NCI-H446 (cell line): Measurements from ENCODE around the gene MAU2.
"Not testable (repeated sequence)": the region's sequence is repeated elsewhere in the genome, so short reads cannot be mapped to it uniquely, and the experiment has no call there.

Source experiments
- DNase-seq, 2 experiments: peaks; one replicate each; lab custom pipeline; 2025; lab: John Stamatoyannopoulos, UW

The MAU2 gene

GRCh38 chr19:19382118-19382517, 61.5 kb downstream of the MAU2 start:
- no peak for DNase-seq

GRCh38 chr19:19384486-19384885, 63.9 kb downstream of the MAU2 start:
- DNase-seq: no peak

- peak; percentile 99 to 100 for DNase-seq
These were observed 64.7 kb downstream of the MAU2 start for GRCh38 chr19:19385131-19385895.

GRCh38 chr19:19385896-19386869, 65.6 kb downstream of the MAU2 start:
- DNase-seq: no peak

- no peak for DNase-seq
These were observed 66.5 kb downstream of the MAU2 start for GRCh38 chr19:19387108-19387507.

GRCh38 chr19:19388568-19389555, 68.2 kb downstream of the MAU2 start:
- DNase-seq: no peak

GRCh38 chr19:19389683-19390082, 69.1 kb downstream of the MAU2 start:
- not testable (repeated sequence) for DNase-seq

GRCh38 chr19:19394333-19394732, 73.7 kb downstream of the MAU2 start:
- not testable (repeated sequence) for DNase-seq

- DNase-seq: peak in 1 of 2 experiments; percentile 24
These were observed 79.3 kb downstream of the MAU2 start for GRCh38 chr19:19399733-19400433.

GRCh38 chr19:19402656-19403372, 82.2 kb downstream of the MAU2 start:
- DNase-seq: no peak

- no peak for DNase-seq
These were observed 82.8 kb downstream of the MAU2 start for GRCh38 chr19:19403373-19403901.

GRCh38 chr19:19404879-19405860, 84.5 kb downstream of the MAU2 start, which contains the start of gene GATAD2A:
Gene GATAD2A (plus strand): TSS chr19:19405675. CDS start chr19:19465346, 59,671 bp downstream.
- peak; percentile 76 to 97 for DNase-seq

GRCh38 chr19:19405971-19406877, 85.6 kb downstream of the MAU2 start:
- peak; percentile 26 to 76 for DNase-seq

GRCh38 chr19:19406878-19407632, 86.4 kb downstream of the MAU2 start:
- DNase-seq: no peak

GRCh38 chr19:19407633-19407930, 87.0 kb downstream of the MAU2 start:
- no peak for DNase-seq
